Cortex of kidney (tissue), 1 donor: ENCODE measurements around the gene KRTAP10-3.
"Not testable (repeated sequence)": the region's sequence is repeated elsewhere in the genome, so short reads cannot be mapped to it uniquely, and the experiment has no call there.

Source experiments
- DNase-seq: peaks from one replicate; lab custom pipeline; 2025; lab: John Stamatoyannopoulos, UW

The KRTAP10-3 gene, protein sequence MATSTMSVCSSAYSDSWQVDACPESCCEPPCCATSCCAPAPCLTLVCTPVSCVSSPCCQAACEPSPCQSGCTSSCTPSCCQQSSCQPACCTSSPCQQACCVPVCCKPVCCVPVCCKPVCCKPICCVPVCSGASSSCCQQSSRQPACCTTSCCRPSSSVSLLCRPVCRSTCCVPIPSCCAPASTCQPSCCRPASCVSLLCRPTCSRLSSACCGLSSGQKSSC

DNA sequence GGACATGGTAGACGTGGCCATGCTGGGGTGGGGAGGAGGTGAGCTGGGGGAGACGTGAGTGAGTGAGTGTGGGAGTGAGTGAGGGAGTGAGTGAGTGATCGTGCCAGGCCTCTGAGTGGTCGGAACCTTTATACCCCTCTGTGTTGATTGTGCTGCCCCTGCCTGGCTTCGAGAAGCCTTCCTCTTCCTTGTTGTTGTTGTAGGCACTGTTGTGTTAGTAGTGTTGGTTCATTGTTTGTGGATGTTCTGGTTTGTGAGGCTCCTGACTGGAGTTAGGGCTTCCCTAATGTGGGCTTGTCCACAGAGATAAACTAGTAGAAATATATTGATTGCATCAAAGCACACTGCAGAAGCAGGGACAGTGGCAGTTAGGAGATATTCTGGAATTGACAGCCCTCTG, at the start of gene KRTAP10-3:
Gene KRTAP10-3, minus strand, starts transcription at position 101 of the 400 bp plus-strand sequence. Its CDS starts 80 bp downstream, at position 21.
- DNase-seq = no peak

DNA sequence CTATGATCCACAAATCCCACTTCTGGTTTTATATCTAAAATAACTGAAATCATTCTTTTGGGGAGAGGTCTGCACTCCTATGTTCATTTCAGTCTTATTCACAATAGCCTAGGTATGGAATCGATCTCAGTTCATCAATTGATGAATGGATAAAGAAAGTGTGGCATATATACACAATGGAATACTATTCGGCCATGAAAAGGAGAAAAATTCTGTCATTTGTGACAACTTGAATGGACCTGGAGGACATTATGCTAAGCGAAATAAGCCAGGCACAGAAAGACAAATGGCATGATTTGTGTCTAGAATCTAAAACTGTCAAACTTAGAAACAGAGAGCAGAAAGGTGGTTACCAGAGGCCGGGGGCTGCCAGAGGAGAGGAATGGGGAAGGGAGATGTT, 47.9 kb upstream of the KRTAP10-3 start:
- no peak for DNase-seq

DNA sequence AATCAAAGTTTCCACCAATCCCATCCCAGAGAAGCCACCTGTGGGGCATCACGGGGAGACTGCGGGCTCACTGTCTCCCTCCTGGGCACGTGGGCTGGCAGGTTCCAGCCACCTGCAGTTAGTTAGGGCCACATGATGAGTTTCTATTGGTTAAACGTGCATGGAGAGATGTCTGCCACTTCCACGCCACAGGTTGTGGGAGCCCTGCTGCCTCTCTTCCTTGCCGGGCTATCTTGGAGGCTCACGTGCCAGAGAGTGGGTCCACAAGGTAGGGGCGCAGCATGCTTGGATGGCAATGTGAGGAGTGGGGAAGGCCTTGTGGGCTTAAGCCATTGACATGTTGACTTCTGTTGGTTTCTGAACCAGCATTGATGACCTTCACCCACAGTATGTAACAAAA, 45.3 kb upstream of the KRTAP10-3 start:
- DNase-seq = no peak

DNA sequence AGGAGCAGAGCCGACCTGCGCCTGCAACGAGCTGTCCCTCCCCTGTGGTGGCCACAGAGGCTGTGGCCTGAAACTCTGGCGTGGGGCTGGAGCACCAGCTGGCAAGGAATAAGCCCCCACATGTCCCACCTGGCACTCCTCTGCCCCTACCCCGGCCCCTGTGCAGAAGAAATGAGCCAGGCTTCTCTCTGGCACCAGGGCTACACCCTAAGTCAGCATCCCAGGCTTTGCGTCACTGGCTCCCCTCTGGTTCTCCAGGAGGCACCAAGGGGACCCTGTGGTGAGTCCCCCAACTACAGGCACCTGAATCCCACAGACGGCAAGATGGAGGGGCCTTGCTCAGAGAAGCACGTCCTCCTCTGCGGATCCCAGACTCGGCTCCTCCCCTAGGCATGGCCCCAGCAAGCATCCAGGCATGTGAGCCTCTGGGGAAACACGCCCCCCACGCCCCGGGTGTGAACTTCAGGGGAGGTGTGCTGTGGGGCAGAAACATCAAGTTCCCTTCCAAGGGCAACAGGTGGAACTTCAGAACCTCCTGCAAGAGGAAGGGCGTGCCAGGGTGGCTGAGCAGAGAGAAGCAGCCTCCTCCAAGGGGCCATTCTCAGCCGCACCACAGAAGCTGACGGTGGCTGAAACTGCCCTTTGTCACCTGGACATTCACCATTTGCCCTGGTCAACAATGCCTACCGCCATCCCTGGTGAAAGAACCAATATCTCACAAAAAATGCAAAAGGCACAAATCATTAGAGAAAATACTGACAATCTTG, 44.7 kb upstream of the KRTAP10-3 start:
- DNase-seq = no peak

DNA sequence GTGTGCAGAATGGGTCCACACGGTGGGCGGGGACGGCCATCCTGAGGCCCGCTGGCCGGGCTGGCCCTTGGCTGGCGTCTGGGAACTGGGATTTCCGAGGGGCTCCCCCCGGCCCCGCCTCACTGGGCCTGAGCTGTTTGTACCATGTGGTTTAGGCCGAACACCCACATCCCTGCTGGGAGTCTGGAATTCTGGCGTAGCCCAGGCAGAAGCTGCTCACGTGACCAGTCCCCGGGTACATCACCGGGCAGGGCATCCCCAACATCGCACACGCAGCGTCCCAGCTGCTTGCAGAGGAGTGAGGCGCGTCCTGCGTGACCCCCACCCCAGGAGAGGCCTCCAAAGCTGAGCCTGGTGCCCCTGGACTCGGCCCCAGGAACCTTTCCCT, 43.9 kb upstream of the KRTAP10-3 start:
- no peak for DNase-seq

DNA sequence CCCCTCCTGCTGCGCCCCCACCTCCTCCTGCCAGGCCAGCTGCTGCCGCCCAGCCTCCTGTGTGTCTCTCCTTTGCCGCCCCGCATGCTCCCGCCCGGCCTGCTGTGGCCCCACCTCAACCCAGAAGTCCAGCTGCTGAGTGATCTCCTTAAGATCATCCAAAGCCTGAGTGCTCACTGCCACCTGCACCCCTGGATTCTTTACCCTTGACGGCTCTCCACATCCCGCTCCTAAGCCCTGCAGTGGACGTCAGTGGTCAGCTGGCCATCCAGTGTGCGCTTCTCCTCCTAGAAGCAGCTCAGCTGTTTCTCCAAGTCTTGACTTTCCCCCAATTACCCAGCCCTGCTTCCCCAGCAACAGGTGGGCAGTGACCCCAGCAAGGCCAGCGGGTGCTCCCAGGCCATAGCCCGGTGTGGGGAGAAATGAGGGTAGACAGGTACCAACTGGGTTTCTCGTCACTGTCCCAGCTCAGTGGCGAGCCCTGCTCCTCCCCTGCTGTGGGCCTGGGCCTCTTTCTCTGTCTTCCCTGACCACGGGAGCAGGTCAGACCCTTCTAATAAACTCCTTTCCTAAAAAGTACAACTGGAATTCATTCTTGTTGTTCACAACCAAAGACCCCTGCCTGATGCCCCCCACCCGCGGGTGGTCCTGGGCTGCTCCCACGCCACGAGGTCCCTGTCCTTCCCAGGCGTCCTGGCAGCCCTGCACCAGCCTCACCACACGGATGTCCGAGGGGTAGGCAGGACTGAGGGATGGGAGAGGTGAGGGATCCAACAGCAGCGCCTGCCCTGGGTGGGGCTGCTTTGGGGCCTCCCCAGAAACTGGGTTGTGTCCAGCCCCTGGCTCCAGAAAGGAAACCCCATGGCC, 43.2 kb upstream of the KRTAP10-3 start:
- no peak for DNase-seq

DNA sequence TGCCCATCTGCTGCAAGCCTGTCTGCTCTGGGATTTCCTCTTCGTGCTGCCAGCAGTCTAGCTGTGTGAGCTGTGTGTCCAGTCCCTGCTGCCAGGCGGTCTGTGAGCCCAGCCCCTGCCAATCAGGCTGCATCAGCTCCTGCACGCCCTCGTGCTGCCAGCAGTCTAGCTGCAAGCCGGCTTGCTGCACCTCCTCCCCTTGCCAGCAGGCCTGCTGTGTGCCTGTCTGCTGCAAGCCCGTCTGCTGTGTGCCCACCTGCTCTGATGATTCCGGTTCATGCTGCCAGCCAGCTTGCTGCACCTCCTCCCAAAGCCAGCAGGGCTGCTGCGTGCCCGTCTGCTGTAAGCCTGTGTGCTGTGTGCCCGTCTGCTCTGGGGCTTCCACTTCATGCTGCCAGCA, 42.5 kb upstream of the KRTAP10-3 start:
- not testable (repeated sequence) for DNase-seq

DNA sequence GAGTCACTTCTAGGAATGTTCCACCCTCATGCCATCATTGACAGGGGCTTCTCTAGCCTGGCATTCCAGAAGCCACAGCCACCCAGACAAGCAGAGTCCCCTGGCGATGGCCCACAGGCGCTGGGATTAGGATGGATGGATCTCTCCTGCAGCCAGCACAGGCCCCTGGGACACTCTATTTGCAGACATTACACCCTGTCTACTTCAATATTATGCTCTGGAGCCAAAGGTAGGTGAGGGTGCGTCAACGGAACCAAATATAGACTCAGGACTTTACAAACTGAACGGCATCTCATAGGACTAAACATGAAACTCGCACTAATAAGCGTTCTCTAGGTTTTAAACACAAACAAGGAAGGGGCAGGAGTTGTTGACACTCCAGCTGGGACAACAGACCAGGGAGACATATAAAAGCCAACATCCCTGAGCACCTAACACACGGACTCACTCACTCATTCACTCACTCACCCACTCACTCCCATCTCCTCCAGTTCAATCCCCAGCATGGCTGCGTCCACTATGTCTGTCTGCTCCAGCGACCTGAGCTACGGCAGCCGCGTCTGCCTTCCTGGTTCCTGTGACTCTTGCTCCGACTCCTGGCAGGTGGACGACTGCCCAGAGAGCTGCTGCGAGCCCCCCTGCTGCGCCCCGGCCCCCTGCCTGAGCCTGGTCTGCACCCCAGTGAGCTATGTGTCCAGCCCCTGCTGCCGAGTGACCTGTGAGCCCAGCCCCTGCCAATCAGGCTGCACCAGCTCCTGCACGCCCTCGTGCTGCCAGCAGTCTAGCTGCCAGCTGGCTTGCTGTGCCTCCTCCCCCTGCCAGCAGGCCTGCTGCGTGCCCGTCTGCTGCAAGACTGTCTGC, 41.8 kb upstream of the KRTAP10-3 start, which contains the start of gene KRTAP10-7:
Gene KRTAP10-7, plus strand, starts transcription at position 480 of the 861 bp plus-strand sequence. Its CDS starts 25 bp downstream, at position 505.
- DNase-seq = not testable (repeated sequence)

DNA sequence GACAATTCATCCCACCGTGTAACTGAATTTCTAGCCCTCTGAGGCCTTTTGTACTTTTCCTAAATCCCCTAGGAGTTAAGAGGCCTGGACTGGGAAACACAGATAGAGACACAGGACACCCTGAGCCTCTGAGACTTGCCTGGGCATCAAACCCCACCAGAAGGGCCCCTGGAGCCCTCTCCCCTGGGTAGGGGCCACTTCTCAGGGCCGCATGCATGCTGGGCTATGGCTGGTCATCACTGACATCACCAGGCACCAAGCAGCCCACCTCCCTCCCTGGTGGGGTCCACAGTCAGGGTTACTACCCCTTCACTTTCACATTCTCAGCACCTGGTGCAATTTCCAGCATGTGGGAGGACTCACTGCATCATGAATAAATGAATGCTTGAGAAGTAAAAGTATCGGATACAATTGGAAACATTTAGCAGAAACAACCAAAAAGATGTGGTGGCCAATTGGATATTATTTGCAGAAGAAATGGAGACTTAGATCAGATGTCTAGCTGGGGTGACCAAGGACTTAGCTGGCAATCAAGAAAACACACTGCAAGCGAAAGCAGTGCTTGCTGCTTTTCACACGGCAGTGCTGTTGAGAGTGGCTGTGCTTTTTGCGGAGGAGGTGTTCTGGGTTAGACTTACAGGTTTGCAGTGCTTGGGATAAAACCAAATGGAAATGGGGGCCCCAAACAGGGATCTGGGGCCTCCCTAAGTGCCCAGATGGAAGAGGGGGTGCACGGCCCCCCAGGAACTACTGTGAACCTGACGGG, 40.9 kb upstream of the KRTAP10-3 start:
- DNase-seq = no peak

DNA sequence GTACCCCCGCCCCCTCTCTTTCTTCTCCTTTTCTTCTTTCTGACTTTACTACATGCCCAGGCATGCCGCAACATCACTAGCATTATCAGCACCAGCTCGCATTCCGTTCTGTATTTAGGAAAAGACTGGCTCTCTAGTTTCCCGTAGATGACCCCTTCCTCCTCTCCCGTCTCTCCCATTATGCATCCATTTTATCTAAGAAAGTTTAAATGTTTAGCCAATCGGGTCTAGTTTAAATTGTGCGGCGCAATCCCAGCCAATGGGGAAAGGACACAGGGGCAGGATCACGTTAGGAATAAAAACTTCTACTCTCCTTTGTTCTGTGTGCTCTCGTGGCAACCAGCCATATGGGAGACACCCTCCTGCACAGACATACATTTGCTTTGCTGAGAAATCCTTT, 39.5 kb upstream of the KRTAP10-3 start:
- no peak for DNase-seq

DNA sequence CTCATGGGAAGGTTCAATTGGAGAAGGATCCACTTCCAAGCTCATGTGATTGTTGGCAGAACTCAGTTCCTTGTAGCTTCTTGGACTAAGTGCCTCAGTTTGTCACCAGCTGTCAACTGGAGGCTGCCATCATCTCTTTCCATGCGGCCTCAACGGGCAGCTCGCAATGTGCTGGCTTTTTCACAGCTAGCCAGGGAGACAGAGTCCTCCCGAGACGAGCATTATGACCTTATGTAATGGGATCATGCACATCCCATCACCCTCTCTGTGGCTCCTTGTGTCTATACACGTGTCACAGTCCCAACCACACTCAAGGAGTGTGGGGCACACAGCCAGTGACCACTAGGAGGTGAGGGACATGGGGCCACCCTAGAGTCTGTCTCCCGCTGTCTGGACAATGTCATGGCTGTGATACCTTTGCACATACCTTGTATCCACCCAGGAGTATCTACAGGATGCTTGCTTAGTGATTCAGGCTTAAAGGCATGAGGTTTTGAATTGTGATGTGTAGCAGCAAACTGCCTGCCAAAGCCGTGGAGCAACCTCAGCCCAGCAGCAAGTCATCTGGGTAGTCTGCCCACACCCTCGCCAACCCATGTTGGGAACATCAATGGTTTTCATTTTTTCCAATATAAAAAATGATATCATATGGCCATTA, 37.6 kb upstream of the KRTAP10-3 start:
- DNase-seq = no peak

DNA sequence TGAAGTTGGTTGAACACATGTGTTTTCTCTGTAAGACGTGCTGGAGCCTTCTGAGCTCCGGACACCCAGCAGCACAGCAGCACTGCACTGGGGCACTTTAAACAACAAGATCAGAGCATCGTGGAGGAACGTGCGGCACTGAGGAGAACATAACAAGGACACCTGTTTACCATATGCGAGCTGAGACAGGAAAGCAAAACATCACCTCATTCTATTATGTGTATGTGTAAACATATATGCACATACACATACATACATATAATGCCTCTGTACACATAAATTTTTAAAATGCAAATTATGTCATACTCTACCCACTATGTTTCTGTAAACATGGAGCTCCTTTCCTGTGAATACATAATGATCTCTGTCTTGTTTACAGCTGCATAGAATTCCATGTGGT, 36.9 kb upstream of the KRTAP10-3 start:
- DNase-seq = no peak

DNA sequence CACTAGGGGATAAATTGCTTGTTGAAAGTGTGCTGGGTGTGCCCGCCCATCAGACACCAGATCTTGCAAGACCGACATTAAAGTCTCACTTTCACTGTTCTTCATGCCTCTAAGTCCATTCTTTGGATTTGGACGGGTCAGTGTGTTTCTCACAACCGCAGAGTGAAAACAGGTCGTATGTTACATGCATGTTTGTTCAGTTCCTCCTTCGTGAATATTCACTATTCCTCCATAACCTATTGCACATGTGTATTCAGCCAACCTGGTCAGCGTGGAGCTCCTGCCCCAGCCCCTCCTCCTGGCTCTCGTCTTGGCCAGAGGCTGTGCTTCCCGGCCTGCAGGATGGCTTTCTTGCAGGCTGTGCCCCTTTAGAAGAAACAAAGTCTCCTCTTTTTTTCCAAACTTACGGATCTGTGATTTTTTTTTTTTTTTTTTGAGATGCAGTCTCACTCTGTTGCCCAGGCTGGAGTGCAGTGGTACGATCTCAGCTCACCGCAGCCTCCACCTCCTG, 35.9 kb upstream of the KRTAP10-3 start:
- no peak for DNase-seq

DNA sequence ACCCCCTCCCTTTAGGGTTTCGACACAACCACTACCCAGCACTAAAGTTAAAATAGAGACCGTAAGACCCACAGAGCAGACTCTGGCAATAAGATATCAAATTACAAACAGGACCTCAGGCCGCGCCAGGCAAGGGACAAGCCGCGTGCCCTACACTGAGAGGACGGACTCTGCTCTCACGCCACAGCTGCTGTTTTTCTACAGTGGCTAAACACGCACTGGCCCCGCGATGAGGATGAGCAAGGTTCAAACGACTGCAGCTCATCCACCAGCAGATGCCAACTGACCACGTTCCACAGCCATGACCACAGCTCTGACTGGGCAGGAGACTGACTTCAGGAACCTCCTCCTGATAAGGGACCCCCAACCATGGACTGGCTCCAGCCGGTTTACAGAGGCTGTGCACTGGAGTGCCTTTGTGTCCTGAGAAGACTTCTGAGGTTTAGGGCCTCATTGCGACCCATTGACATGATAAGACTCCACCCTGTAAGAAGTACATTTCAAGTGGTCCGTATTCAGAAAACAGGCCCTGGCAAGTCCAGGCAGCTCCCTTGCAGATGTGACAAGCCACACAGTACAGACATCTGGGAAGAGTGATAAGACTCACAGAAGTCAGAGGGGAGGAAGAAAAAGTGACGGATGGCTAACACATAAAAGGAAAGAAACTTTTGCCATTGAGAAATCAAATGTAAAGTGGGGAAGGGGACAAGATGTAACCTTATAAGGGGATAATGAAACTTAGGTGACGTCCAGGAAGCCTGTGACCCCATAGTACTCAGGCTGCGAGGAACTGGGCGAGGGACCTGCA, 35.2 kb upstream of the KRTAP10-3 start:
- DNase-seq = no peak

DNA sequence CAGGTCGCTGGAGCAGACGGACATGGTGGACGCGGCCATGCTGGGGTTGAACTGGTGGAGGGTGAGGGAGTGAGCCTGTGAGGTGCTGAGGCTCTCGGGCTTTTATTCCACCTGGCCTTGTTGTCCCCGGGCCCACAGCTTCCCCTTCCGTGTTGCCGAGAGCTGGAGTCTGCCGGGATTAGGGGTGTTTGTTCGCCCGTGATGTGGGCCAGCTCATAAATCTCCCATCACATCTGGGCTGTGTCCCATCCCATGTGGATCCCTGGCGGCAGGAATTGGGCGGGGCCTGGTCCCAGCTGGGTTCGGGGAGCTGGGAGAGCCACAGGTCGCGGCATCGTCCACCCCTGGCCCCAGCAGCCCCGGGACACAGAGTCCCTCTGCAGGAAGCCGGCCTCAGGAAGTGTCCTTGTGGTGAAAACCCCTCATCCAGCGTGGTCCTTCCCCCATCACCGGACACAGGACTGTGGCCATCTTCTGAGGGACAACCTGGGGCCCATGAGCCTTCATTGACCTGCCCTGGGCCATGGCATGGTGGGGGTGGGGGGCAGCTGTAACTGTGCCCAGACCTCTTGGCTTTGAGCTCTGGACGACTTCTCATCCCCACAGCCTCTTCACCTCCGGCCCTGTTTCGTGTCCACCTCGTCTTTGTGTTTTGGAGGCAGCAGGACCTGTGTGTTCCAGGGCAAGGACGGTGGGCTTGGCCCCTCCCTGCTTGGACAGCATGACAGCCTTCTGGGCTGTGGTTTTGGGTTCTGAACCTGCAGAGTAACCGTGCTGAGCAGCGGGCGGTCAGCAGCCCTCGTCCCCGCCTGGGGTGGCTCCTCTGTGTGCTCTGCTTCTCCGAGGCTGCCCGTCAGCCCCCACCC, 34.1 kb upstream of the KRTAP10-3 start, which contains the start of gene KRTAP10-6:
Gene KRTAP10-6, minus strand, starts transcription at position 60 of the 866 bp plus-strand sequence. Its CDS starts 21 bp downstream, at position 39.
- no peak for DNase-seq

DNA sequence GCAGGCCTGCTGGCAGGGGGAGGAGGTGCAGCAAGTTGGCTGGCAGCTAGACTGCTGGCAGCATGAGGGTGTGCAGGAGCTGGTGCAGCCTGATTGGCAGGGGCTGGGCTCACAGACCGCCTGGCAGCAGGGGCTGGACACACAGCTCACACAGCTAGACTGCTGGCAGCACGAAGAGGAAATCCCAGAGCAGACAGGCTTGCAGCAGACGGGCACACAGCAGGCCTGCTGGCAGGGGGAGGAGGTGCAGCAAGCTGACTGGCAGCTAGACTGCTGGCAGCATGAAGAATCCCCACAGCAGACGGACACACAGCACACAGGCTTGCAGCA, 33.2 kb upstream of the KRTAP10-3 start:
- not testable (repeated sequence) for DNase-seq

DNA sequence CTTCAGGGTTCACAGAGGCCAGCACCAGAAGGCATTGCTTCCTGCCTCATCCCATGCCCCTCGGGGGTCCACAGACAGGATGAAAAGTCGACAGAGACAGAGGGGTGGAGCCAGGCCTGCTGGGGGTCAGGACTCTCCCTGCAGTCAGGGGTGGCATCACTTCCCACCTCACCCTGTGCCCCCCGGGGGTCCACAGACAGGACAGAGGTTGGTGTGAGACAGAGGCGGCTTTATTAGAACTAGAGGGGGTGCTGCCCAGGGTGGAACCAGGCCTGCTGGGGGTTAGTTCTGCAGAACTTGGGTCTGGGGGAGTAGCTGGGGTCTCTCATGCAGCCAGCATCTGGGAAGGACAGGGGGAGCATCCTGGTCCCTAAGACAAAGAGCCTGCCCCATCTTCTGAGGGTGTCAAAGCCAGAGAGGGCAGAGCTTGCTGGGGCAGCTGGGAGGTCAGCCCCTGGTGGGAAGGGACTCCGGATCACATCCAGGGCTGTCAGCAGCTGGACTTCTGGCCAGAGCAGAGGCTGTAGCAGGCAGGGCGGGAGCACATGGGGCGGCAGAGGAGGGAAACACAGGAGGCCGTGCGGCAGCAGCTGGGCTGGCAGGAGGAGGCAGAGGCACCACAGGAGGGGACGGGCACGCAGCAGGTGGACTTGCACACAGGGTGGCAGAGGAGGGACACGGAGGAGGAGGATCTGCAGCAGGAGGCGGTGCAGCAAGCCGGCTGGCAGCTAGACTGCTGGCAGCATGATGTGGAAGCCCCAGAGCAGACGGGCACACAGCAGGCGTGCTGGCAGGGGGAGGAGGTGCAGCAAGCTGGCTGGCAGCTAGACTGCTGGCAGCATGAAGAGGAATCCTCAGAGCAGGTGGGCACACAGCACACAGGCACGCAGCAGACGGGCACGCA, 32.6 kb upstream of the KRTAP10-3 start:
- not testable (repeated sequence) for DNase-seq
